ENCODE data around the gene RUNX2.
A peak's percentile ranks its signal among the peaks of the same experiment; 100 is the strongest.
"Not testable (repeated sequence)": the region's sequence is repeated elsewhere in the genome, so short reads cannot be mapped to it uniquely, and the experiment has no call there.

Gene RUNX2

GRCh38 chr6:45663251-45664221 is 335.4 kb downstream of the RUNX2 start:
- Histone ChIP-seq H4K20me1 (peaks cover 0 to 11% (median 0%) of the 10 kb centered on the region in 11 experiments; a peak in 3 of 22 replicates), H3K27ac (no peak overlapping the region), H3K4me1 (peaks cover 20 to 51% (median 34%) of the 10 kb centered on the region in 10 experiments), H3K4me3 (peak overlapping the region in 7 of 10 experiments; percentile 4 to 55 (median 13); a peak in 5 of 20 replicates), H3K9me3 (replicated peaks in 1 of 11) (peaks cover 0 to 17% (median 15%) of the 10 kb centered on the region in 11 experiments; a peak in 17 of 22 replicates), H3K36me3 (no peaks in the 10 kb centered on the region), H3K27me3 (peaks cover 28 to 51% (median 40%) of the 10 kb centered on the region in 11 experiments), H3K9ac (0 out of 22 replicates have a peak overlapping the region, but pooled peaks of 1 of the 11 experiments have one; percentile 3), H3K4me2 (peak overlapping the region; percentile 32 to 76 (median 65))
- TF ChIP-seq Cebpa-rat (IDR thresholded peaks at IDR 0.05) = no peak

- Histone ChIP-seq H4K20me1 (peaks cover 0 to 11% (median 0%) of the 10 kb centered on the region in 11 experiments; a peak in 3 of 22 replicates), H3K27ac (no peak overlapping the region), H3K27me3 (peaks cover 28 to 51% (median 39%) of the 10 kb centered on the region in 11 experiments), H3K4me1 (peaks cover 20 to 44% (median 31%) of the 10 kb centered on the region in 10 experiments), H3K36me3 (no peaks in the 10 kb centered on the region), H3K9ac (no peak overlapping the region), H3K4me2 (peak overlapping the region in 2 of 11 experiments; percentile 66 to 75; a peak in 2 of 22 replicates), H3K9me3 (replicated peaks in 1 of 11) (peaks cover 0 to 17% (median 15%) of the 10 kb centered on the region in 11 experiments; a peak in 17 of 22 replicates), H3K4me3 (no peak overlapping the region)
- no peak for TF ChIP-seq Cebpa-rat (IDR thresholded peaks at IDR 0.05)
These were observed 336.6 kb downstream of the RUNX2 start for GRCh38 chr6:45664707-45665106.

GRCh38 chr6:45665859-45666258 is 337.7 kb downstream of the RUNX2 start:
- TF ChIP-seq Cebpa-rat (IDR thresholded peaks at IDR 0.05) = no peak

GRCh38 chr6:45666846-45667245 is 338.7 kb downstream of the RUNX2 start:
- TF ChIP-seq Cebpa-rat (IDR thresholded peaks at IDR 0.05) = no peak
- H3K4me2 ChIP-seq = peak overlapping the region in 8 of 11 experiments; percentile 12 to 72 (median 26); a peak in 13 of 22 replicates
- no peak overlapping the region for H3K27ac ChIP-seq
- peaks cover 28 to 43% (median 35%) of the 10 kb centered on the region in 11 experiments for H3K27me3 ChIP-seq
- H3K36me3 ChIP-seq = no peaks in the 10 kb centered on the region
- peaks cover 20 to 44% (median 31%) of the 10 kb centered on the region in 10 experiments for H3K4me1 ChIP-seq
- H3K4me3 ChIP-seq = no peak overlapping the region
- peaks cover 0 to 11% (median 0%) of the 10 kb centered on the region in 11 experiments; a peak in 3 of 22 replicates for H4K20me1 ChIP-seq
- no peak overlapping the region for H3K9ac ChIP-seq
- peaks cover 0 to 17% (median 15%) of the 10 kb centered on the region in 11 experiments; a peak in 17 of 22 replicates for H3K9me3 ChIP-seq (replicated peaks in 1 of 11)

More at GRCh38 chr6:45665859-45666258, 337.7 kb downstream of the RUNX2 start:
- Histone ChIP-seq H3K9ac (no peak overlapping the region), H3K27ac (no peak overlapping the region), H3K4me2 (peak overlapping the region; percentile 38 to 76 (median 66)), H3K27me3 (peaks cover 28 to 51% (median 39%) of the 10 kb centered on the region in 11 experiments), H3K4me1 (peaks cover 20 to 44% (median 31%) of the 10 kb centered on the region in 10 experiments), H3K4me3 (no peak overlapping the region), H3K9me3 (replicated peaks in 1 of 11) (peaks cover 0 to 17% (median 15%) of the 10 kb centered on the region in 11 experiments; a peak in 17 of 22 replicates), H4K20me1 (peaks cover 0 to 11% (median 0%) of the 10 kb centered on the region in 11 experiments; a peak in 3 of 22 replicates), H3K36me3 (no peaks in the 10 kb centered on the region)

GRCh38 chr6:45667300-45667699 is 339.2 kb downstream of the RUNX2 start:
- no peak overlapping the region for H3K4me3 ChIP-seq
- TF ChIP-seq Cebpa-rat (IDR thresholded peaks at IDR 0.05) = no peak

GRCh38 chr6:45667766-45668165 is 339.6 kb downstream of the RUNX2 start:
- no peak overlapping the region for H3K9ac ChIP-seq
- no peaks in the 10 kb centered on the region for H3K36me3 ChIP-seq
- H3K4me1 ChIP-seq = peaks cover 20 to 44% (median 31%) of the 10 kb centered on the region in 10 experiments
- TF ChIP-seq Cebpa-rat (IDR thresholded peaks at IDR 0.05) = no peak
- H3K4me3 ChIP-seq = no peak overlapping the region
- peaks cover 0 to 11% (median 0%) of the 10 kb centered on the region in 11 experiments; a peak in 3 of 22 replicates for H4K20me1 ChIP-seq
- H3K4me2 ChIP-seq = peak overlapping the region in 3 of 11 experiments; percentile 14 to 46 (median 35); a peak in 3 of 22 replicates
- peaks cover 20 to 33% (median 27%) of the 10 kb centered on the region in 11 experiments for H3K27me3 ChIP-seq
- H3K9me3 ChIP-seq (replicated peaks in 1 of 11) = peaks cover 0 to 15% (median 12%) of the 10 kb centered on the region in 11 experiments; a peak in 17 of 22 replicates
- no peak overlapping the region for H3K27ac ChIP-seq

More at GRCh38 chr6:45667300-45667699, 339.2 kb downstream of the RUNX2 start:
- Histone ChIP-seq H3K4me2 (peak overlapping the region in 8 of 11 experiments; percentile 12 to 72 (median 26); a peak in 14 of 22 replicates), H3K9me3 (replicated peaks in 1 of 11) (peaks cover 0 to 17% (median 15%) of the 10 kb centered on the region in 11 experiments; a peak in 17 of 22 replicates), H3K4me1 (peaks cover 20 to 44% (median 31%) of the 10 kb centered on the region in 10 experiments), H3K27ac (no peak overlapping the region), H3K27me3 (peaks cover 24 to 38% (median 31%) of the 10 kb centered on the region in 11 experiments), H3K36me3 (no peaks in the 10 kb centered on the region), H3K9ac (no peak overlapping the region), H4K20me1 (peaks cover 0 to 11% (median 0%) of the 10 kb centered on the region in 11 experiments; a peak in 3 of 22 replicates)

- no peak overlapping the region for H3K9ac ChIP-seq
- H3K36me3 ChIP-seq = no peaks in the 10 kb centered on the region
- H3K4me2 ChIP-seq = no peak overlapping the region
- peaks cover 0 to 5% (median 0%) of the 10 kb centered on the region in 11 experiments; a peak in 3 of 22 replicates for H4K20me1 ChIP-seq
- no peak overlapping the region for H3K27ac ChIP-seq
- H3K4me3 ChIP-seq = no peak overlapping the region
- TF ChIP-seq Cebpa-rat (IDR thresholded peaks at IDR 0.05) = no peak
- peaks cover 14 to 37% (median 28%) of the 10 kb centered on the region in 10 experiments for H3K4me1 ChIP-seq
- H3K27me3 ChIP-seq = peaks cover 10 to 24% (median 17%) of the 10 kb centered on the region in 11 experiments
- H3K9me3 ChIP-seq (replicated peaks in 1 of 11) = peaks cover 0 to 5% (median 3%) of the 10 kb centered on the region in 11 experiments; a peak in 17 of 22 replicates
These were observed 340.6 kb downstream of the RUNX2 start for GRCh38 chr6:45668705-45669104.

- not testable (repeated sequence) for H3K27ac ChIP-seq; H3K4me3 ChIP-seq; H3K27me3 ChIP-seq; H3K4me2 ChIP-seq; H3K9me3 ChIP-seq (replicated peaks in 1 of 11); H3K36me3 ChIP-seq; H4K20me1 ChIP-seq; H3K9ac ChIP-seq
- H3K4me1 ChIP-seq = peaks cover 28 to 32% (median 31%) of the 10 kb centered on the region in 10 experiments
These were observed 345.0 kb downstream of the RUNX2 start for GRCh38 chr6:45673167-45673566.

GRCh38 chr6:45675166-45675565 is 347.0 kb downstream of the RUNX2 start:
- H3K9me3 ChIP-seq (replicated peaks in 1 of 11) = peaks cover 2 to 14% (median 7%) of the 10 kb centered on the region in 11 experiments; a peak in 21 of 22 replicates
- peaks cover 44 to 50% (median 47%) of the 10 kb centered on the region in 10 experiments for H3K4me1 ChIP-seq
- H3K4me2 ChIP-seq = peak overlapping the region in 10 of 11 experiments; percentile 83 to 94 (median 90); a peak in 11 of 22 replicates
- H4K20me1 ChIP-seq, H3K9ac ChIP-seq, H3K4me3 ChIP-seq, H3K36me3 ChIP-seq, H3K27me3 ChIP-seq: not testable (repeated sequence)
- peak overlapping the region in 3 of 11 experiments; percentile 1 to 91 (median 81); a peak in 4 of 22 replicates for H3K27ac ChIP-seq

Measured in BLaER1 treated with 17β-estradiol and CSF1 and Interleukin-3, amounts not matched to agents 10 nM and 100 nM (cell line).